Neural cell (in vitro differentiated cells): ENCODE measurements around the gene FBXO9. TPM values are rescaled to one million over a fixed set of nuclear protein-coding genes. Genes with fewer than 3 reads are reported as not detected.

Experiments used
- H2AFZ ChIP-seq: fragments of 200-600, 300-800 bp; sonication (generic), shearing (Covaris generic); 2 replicates; pipeline ENCODE4 v1.6.0; 2014; ENCODE audit warnings: low read depth, mild to moderate bottlenecking, antibody characterized with exemption, low read length, moderate library complexity
- H3F3A ChIP-seq: fragments of 200-600 bp; shearing (Covaris generic); 2 replicates; pipeline ENCODE4 v1.6.1; 2016; ENCODE audit warnings: mild to moderate bottlenecking, moderate library complexity, mixed read lengths, antibody characterized with exemption, low read length; ENCODE audit not compliant: insufficient read depth, poor library complexity, severe bottlenecking
- H3K27ac ChIP-seq: fragments of 200-600, 300-800 bp; sonication (generic), shearing (Covaris generic); 2 replicates; pipeline ENCODE4 v1.5.1; 2014; ENCODE audit warnings: mild to moderate bottlenecking, low read length, moderate library complexity
- H3K27me3 ChIP-seq: fragments of 300-800, 200-600 bp; sonication (generic), shearing (Covaris generic); 2 replicates; pipeline ENCODE4 v1.6.0; 2014; ENCODE audit warnings: mild to moderate bottlenecking, low read depth, low read length, moderate library complexity; ENCODE audit not compliant: insufficient read depth
- H3K36me3 ChIP-seq: fragments of 300-800, 200-600 bp; sonication (generic), shearing (Covaris generic); 2 replicates; pipeline ENCODE4 v1.5.1; 2014; ENCODE audit warnings: mild to moderate bottlenecking, antibody characterized with exemption, low read length, moderate library complexity; ENCODE audit not compliant: insufficient read depth
- H3K4me2 ChIP-seq: fragments of 300-800, 200-600 bp; sonication (generic), shearing (Covaris generic); 2 replicates; pipeline ENCODE4 v1.6.0; 2014; ENCODE audit warnings: mild to moderate bottlenecking, low read length
- H3K4me3 ChIP-seq: fragments of 300-800, 200-600 bp; sonication (generic), shearing (Covaris generic); 2 replicates; pipeline ENCODE4 v1.5.1; 2014; ENCODE audit warnings: mild to moderate bottlenecking, low read length, moderate library complexity
- H3K79me2 ChIP-seq: fragments of 200-600 bp; shearing (Covaris generic); replicated peaks from 2 replicates; pipeline ENCODE4 v1.6.0; 2014; ENCODE audit warnings: mild to moderate bottlenecking, low read length, moderate library complexity; ENCODE audit not compliant: insufficient read depth
- H3K9ac ChIP-seq: fragments of 300-800, 200-600 bp; sonication (generic), shearing (Covaris generic); 2 replicates; pipeline ENCODE4 v1.6.1; 2016; ENCODE audit warnings: mild to moderate bottlenecking, low read length, mixed read lengths
- H3K9me2 ChIP-seq: fragments of 200-600 bp; shearing (Covaris generic); 2 replicates; pipeline ENCODE4 v1.6.1; 2016; ENCODE audit warnings: mild to moderate bottlenecking, low read length, mixed read lengths; ENCODE audit not compliant: insufficient read depth
- H3K9me3 ChIP-seq: fragments of 200-600, 300-800 bp; sonication (generic), shearing (Covaris generic); 2 replicates; pipeline ENCODE4 v1.6.1; 2016; ENCODE audit warnings: mild to moderate bottlenecking, mixed run types, low read length, moderate library complexity, mixed read lengths
- H4K20me1 ChIP-seq: fragments of 200-600 bp; shearing (Covaris generic); 2 replicates; pipeline ENCODE4 v1.6.1; 2016; ENCODE audit warnings: mild to moderate bottlenecking, mixed run types; ENCODE audit not compliant: insufficient read depth
- EP300 ChIP-seq: fragments of 450-650 bp; conservative IDR thresholded peaks from 2 replicates; pipeline ENCODE4 v1.6.1; 2014; ENCODE audit warnings: antibody characterized with exemption, mild to moderate bottlenecking, moderate library complexity; ENCODE audit not compliant: poor library complexity, severe bottlenecking
- EZH2 ChIP-seq: fragments of 200-600, 300-800 bp; shearing (Covaris generic), sonication (generic); IDR thresholded peaks from 2 replicates; pipeline ENCODE4 v1.6.1; 2014; ENCODE audit warnings: antibody characterized with exemption, low read length, borderline replicate concordance, mild to moderate bottlenecking; ENCODE audit not compliant: insufficient read depth, poor library complexity, severe bottlenecking
- MXI1 ChIP-seq: fragments of 450-650 bp; conservative IDR thresholded peaks from 2 replicates; pipeline ENCODE4 v1.6.1; 2014; ENCODE audit warnings: antibody characterized with exemption, mild to moderate bottlenecking; ENCODE audit not compliant: poor library complexity, severe bottlenecking
- POLR2AphosphoS5 ChIP-seq: IDR thresholded peaks from 2 replicates; pipeline ENCODE4 v1.6.1; 2012
- RAD21 ChIP-seq: fragments of 450-650 bp; conservative IDR thresholded peaks from 2 replicates; pipeline ENCODE4 v1.6.1; 2014; ENCODE audit warnings: antibody characterized with exemption, mild to moderate bottlenecking, moderate library complexity
- SMC3 ChIP-seq: fragments of 450-650 bp; conservative IDR thresholded peaks from 2 replicates; pipeline ENCODE4 v1.6.1; 2014; ENCODE audit warnings: antibody characterized with exemption, mild to moderate bottlenecking, moderate library complexity; ENCODE audit not compliant: poor library complexity
- TAF1 ChIP-seq: IDR thresholded peaks from 2 replicates; pipeline ENCODE4 v1.6.1; 2012; ENCODE audit warnings: low read depth
- polyA plus RNA-seq: library from polyadenylated mRNA; depleted of rRNA; stranded (reverse); fragments of >200 nt; gene quantifications from 2 replicates; pipeline ENCODE4 v1.2.3, GENCODE V29; 2014
- TF ChIP-seq, protein P1 (sequence below): fragments of 450-650 bp; IDR thresholded peaks from 2 replicates; pipeline ENCODE4 v1.5.1; 2014; ENCODE audit warnings: antibody characterized with exemption, mild to moderate bottlenecking, moderate library complexity; ENCODE audit not compliant: poor library complexity, severe bottlenecking
- TF ChIP-seq, protein P2 (sequence below): IDR thresholded peaks from 2 replicates; pipeline ENCODE4 v1.6.1; 2012; ENCODE audit warnings: borderline replicate concordance

The FBXO9 gene
- polyA plus RNA-seq, 1 donor from 2014 or later: 92.2 TPM

DNA sequence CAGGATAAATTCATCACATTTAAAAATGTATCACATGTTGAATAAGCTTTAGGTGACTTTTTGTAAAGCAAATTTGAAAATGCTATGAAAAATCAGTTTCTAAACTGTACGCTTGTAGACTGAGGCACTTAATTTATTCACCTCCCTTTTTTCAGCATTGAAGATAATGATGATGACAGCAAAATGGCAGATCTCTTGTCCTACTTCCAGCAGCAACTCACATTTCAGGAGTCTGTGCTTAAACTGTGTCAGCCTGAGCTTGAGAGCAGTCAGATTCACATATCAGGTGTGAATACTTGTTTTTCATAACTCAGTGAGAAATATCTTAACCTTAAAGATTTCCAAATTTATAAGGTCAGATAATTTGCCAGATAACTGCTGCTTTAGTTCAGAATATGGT, 15.6 kb downstream of the FBXO9 start:
- no peak overlapping the region for H3K27ac ChIP-seq
- H3K27me3 ChIP-seq: no peaks in the 10 kb centered on the region
- H4K20me1 ChIP-seq: no peaks in the 10 kb centered on the region
- H3K9me2 ChIP-seq: no peaks in the 10 kb centered on the region
- H3K4me3 ChIP-seq: no peak overlapping the region
- TF ChIP-seq, protein P1, sequence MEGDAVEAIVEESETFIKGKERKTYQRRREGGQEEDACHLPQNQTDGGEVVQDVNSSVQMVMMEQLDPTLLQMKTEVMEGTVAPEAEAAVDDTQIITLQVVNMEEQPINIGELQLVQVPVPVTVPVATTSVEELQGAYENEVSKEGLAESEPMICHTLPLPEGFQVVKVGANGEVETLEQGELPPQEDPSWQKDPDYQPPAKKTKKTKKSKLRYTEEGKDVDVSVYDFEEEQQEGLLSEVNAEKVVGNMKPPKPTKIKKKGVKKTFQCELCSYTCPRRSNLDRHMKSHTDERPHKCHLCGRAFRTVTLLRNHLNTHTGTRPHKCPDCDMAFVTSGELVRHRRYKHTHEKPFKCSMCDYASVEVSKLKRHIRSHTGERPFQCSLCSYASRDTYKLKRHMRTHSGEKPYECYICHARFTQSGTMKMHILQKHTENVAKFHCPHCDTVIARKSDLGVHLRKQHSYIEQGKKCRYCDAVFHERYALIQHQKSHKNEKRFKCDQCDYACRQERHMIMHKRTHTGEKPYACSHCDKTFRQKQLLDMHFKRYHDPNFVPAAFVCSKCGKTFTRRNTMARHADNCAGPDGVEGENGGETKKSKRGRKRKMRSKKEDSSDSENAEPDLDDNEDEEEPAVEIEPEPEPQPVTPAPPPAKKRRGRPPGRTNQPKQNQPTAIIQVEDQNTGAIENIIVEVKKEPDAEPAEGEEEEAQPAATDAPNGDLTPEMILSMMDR: no peak
- TF ChIP-seq EZH2 (no peak), MXI1 (no peak), POLR2AphosphoS5 (no peak)
- H3K4me2 ChIP-seq: no peak overlapping the region
- no peaks in the 10 kb centered on the region for H3F3A ChIP-seq
- peaks cover 10% of the 10 kb centered on the region for H3K36me3 ChIP-seq
- H3K9me3 ChIP-seq: no peaks in the 10 kb centered on the region
- no peaks in the 10 kb centered on the region for H3K79me2 ChIP-seq
- no peak overlapping the region for H3K9ac ChIP-seq
- H2AFZ ChIP-seq: no peak overlapping the region

DNA sequence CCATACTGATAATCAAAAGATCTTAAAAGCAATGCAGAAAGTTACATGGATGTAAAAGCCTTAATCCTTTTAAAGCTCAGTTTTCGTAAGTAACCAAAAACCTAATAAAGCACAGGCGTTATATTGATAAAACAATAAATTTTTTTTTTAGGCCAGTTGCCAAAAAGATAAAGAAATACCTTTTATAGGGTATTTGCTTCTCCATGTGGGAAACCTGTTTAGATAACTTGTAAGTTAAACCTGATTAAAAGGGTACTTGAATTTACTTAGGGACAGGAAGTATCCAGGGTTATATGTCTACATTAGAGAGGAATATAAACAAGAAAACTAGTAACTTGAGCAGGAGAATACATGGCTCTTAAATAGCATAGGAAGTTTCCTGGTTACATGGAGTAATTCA, 21.1 kb downstream of the FBXO9 start:
- peaks cover 6% of the 10 kb centered on the region for H3K36me3 ChIP-seq
- TF ChIP-seq RAD21 (no peak), TAF1 (no peak), EP300 (no peak), POLR2AphosphoS5 (no peak), SMC3 (no peak), EZH2 (no peak), MXI1 (no peak)
- TF ChIP-seq, protein P1: no peak
- TF ChIP-seq, protein P2, sequence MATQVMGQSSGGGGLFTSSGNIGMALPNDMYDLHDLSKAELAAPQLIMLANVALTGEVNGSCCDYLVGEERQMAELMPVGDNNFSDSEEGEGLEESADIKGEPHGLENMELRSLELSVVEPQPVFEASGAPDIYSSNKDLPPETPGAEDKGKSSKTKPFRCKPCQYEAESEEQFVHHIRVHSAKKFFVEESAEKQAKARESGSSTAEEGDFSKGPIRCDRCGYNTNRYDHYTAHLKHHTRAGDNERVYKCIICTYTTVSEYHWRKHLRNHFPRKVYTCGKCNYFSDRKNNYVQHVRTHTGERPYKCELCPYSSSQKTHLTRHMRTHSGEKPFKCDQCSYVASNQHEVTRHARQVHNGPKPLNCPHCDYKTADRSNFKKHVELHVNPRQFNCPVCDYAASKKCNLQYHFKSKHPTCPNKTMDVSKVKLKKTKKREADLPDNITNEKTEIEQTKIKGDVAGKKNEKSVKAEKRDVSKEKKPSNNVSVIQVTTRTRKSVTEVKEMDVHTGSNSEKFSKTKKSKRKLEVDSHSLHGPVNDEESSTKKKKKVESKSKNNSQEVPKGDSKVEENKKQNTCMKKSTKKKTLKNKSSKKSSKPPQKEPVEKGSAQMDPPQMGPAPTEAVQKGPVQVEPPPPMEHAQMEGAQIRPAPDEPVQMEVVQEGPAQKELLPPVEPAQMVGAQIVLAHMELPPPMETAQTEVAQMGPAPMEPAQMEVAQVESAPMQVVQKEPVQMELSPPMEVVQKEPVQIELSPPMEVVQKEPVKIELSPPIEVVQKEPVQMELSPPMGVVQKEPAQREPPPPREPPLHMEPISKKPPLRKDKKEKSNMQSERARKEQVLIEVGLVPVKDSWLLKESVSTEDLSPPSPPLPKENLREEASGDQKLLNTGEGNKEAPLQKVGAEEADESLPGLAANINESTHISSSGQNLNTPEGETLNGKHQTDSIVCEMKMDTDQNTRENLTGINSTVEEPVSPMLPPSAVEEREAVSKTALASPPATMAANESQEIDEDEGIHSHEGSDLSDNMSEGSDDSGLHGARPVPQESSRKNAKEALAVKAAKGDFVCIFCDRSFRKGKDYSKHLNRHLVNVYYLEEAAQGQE: no peak
- H3K79me2 ChIP-seq: no peaks in the 10 kb centered on the region
- no peak overlapping the region for H3K4me2 ChIP-seq
- H3K9me2 ChIP-seq: no peaks in the 10 kb centered on the region
- H3K27ac ChIP-seq: no peak overlapping the region
- no peaks in the 10 kb centered on the region for H3K9me3 ChIP-seq
- no peak overlapping the region for H3K9ac ChIP-seq
- no peaks in the 10 kb centered on the region for H3K27me3 ChIP-seq
- H3F3A ChIP-seq: no peaks in the 10 kb centered on the region
- no peak overlapping the region for H2AFZ ChIP-seq
- H3K4me3 ChIP-seq: no peak overlapping the region
- H4K20me1 ChIP-seq: no peaks in the 10 kb centered on the region
